Chondrocyte (in vitro differentiated cells): Measurements from ENCODE around the gene RANBP3L. TPM values are rescaled to one million over a fixed set of nuclear protein-coding genes. Genes with fewer than 3 reads are reported as not detected.

Source experiments
- DNase-seq: peaks from one replicate; pipeline ENCODE4 v3.0.0; 2021; ENCODE audit warnings: mixed read lengths, low spot score
- H3K27ac Mint-ChIP-seq: one replicate; pipeline ENCODE4 v1.8.0; 2021; ENCODE audit warnings: mild to moderate bottlenecking, moderate library complexity, mixed read lengths; ENCODE audit not compliant: unreplicated experiment
- H3K27me3 Mint-ChIP-seq: 2 replicates; pipeline ENCODE4 v1.8.0; 2021; ENCODE audit warnings: low read depth, mixed read lengths
- H3K36me3 Mint-ChIP-seq: 2 replicates; pipeline ENCODE4 v1.8.0; 2021; ENCODE audit warnings: low read depth, mixed read lengths
- H3K4me1 Mint-ChIP-seq: 2 replicates; pipeline ENCODE4 v1.8.0; 2021; ENCODE audit warnings: low read depth, mild to moderate bottlenecking, mixed read lengths
- H3K4me3 Mint-ChIP-seq: one replicate; pipeline ENCODE4 v1.8.0; 2021; ENCODE audit warnings: mild to moderate bottlenecking, moderate library complexity, mixed read lengths; ENCODE audit not compliant: unreplicated experiment
- H3K9me3 Mint-ChIP-seq: 2 replicates; pipeline ENCODE4 v1.8.0; 2021; ENCODE audit warnings: low read depth, mixed read lengths
- total RNA-seq: library from RNA; stranded (reverse); gene quantifications from 3 replicates; pipeline ENCODE4 v1.2.1, GENCODE V29; 2021
- TF ChIP-seq, protein P1 (sequence below): fragments of 200-600 bp; sonication (generic); IDR thresholded peaks from 2 replicates; pipeline ENCODE4 v1.5.0; 2021; ENCODE audit warnings: antibody characterized with exemption, mild to moderate bottlenecking, moderate library complexity

The RANBP3L gene
- total RNA-seq, 1 donor from 2014 or later, result 1.2 TPM

DNA sequence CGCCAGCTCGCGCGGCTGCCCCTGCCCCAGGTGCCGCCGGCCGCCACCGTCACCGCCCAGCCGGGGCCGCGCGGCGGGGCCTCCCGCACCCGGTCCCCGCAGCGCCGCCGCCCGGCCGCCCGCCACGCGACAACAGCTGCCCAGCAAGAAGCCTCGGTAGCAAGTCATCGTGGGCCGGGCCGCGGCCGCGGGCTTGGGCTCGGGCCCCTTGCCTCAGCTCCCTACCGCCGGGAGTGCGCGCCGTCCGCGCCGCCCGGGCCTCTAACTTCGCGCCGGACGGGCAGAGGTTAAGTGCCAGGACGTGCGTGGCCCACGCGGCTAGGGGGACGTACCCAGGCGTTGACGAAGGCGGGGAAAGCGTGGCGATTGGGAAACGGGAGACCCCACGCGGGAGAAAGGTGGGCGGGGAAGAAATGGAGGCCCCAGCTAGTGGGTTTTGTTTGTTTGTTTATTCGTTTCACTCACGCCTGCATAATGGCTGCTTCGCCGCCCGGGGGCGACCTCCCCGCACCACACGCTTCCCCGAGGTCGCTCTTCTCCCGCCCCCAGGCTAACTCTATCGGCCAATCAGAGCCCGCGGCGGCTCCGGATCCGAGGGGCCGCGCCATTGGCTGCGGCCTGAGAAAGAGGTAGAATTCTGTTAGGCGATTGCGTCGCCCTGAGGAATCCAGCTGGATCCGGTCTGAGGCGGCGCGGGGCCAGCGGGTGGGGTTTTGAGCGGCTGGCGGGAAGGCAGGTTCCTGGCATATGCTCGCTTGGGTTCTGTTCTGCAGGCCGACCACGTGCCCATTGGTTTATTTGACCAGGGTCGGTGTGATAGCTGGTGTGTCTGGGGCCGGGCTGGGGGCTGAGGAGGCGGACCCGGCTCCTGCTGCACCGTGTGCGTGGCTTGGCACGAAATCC is 59.8 kb downstream of the RANBP3L start, which contains the start of gene NADK2:
Gene NADK2, minus strand, starts transcription at position 295 of the 903 bp plus-strand sequence. Its CDS starts 127 bp downstream, at position 168.
- peak; percentile 97 for DNase-seq
- H3K27ac Mint-ChIP-seq, result peak within 1 kb of the TSS; percentile 99
- peak within 1 kb of the TSS; percentile 84 for H3K4me3 Mint-ChIP-seq
- H3K36me3 Mint-ChIP-seq, result no peaks in the 10 kb centered on the region
- TF ChIP-seq, protein P1, sequence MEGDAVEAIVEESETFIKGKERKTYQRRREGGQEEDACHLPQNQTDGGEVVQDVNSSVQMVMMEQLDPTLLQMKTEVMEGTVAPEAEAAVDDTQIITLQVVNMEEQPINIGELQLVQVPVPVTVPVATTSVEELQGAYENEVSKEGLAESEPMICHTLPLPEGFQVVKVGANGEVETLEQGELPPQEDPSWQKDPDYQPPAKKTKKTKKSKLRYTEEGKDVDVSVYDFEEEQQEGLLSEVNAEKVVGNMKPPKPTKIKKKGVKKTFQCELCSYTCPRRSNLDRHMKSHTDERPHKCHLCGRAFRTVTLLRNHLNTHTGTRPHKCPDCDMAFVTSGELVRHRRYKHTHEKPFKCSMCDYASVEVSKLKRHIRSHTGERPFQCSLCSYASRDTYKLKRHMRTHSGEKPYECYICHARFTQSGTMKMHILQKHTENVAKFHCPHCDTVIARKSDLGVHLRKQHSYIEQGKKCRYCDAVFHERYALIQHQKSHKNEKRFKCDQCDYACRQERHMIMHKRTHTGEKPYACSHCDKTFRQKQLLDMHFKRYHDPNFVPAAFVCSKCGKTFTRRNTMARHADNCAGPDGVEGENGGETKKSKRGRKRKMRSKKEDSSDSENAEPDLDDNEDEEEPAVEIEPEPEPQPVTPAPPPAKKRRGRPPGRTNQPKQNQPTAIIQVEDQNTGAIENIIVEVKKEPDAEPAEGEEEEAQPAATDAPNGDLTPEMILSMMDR, result peak; percentile 83
- H3K27me3 Mint-ChIP-seq, result no peaks in the 10 kb centered on the region
- H3K9me3 Mint-ChIP-seq, result no peaks in the 10 kb centered on the region
- peaks cover 41% of the 10 kb centered on the region for H3K4me1 Mint-ChIP-seq

DNA sequence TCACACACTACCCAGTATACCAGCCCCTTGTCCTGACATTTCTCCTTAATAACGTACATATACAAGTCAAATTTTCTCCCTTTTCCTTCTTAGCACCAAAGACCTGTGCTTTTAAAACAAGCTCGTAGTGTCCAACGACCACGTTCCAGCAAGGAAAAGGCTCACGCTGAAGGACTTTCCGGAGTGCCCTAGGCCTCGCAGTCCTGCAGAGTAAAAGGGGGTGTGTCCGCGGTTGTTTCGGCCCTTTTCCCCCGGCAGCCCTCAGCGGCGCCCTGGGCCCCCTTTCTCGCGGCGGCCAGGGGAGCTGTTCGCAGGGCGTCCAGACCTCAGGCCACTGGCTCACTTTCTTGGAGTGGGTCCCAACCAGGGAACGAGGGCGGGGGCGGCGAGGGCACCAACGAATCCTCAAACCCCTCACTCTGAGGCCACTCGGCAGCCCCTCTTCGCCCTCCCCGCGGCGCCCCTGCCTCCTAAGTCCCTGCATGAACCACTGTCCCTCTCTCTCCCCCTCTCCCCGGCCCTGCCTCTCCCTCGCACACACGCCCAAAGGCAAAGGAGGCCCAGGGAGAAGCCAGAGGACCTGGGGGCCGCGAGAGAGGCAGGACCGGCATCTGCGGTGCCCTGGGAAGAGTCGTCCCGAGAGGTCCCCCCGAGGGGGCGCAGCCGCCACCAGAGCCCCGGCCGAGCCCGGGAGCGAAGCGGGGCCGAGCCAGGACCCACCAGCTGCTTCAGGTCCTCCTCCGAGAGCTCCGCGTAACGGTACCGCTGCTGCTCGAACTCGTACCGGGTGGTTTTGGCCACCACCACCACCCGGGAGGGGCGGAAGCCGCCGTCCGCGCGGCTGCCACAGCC is 60.7 kb downstream of the RANBP3L start:
- Mint-ChIP-seq H3K4me1 (peaks cover 50% of the 10 kb centered on the region), H3K36me3 (no peaks in the 10 kb centered on the region), H3K27ac (peak overlapping the region; percentile 91), H3K4me3 (peak overlapping the region; percentile 83), H3K27me3 (no peaks in the 10 kb centered on the region), H3K9me3 (no peaks in the 10 kb centered on the region)
- TF ChIP-seq, protein P1, result peak; percentile 38
- peak; percentile 90 for DNase-seq

DNA sequence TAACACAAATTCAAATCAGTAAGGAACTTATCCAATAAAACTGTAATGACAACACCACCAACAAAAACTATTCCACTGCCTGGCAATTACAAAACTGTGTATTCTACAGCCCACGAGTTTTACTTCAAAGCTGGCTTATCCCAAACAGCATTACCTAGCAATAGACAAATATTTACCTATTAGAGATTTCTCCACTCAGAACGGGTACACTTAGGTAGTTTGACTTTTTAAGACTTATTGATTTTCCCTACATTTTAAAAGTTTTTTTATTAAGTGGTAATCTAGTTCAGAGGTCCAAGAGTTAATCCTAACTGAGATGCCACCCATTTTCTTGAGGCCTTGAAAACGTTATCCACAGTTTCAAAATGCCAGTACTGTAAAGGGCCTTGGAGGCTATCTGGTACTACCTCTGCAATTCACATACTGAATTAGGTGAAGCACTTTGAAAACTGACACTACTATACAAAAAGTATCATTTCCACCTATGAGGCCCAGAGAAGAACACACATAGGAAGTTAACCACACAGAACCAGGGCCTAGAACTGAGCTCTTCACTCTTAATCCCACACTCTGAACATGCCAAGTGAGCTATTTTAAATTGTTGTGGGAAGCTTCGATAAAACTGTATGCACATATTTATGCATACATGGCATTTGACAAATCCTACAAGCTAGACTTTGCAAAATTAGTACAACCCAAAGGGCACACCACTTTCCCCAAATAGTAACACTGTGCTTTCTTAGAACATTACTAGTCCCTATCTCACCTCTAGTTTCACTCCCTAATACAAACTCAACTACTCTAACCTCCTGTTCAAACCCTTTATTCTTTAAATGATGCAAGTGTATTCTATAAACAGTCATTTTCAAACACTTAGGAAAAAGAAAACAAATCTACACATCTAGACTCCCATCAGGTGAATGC is 62.1 kb downstream of the RANBP3L start:
- Mint-ChIP-seq H3K4me1 (peaks cover 51% of the 10 kb centered on the region), H3K36me3 (no peaks in the 10 kb centered on the region), H3K27me3 (no peaks in the 10 kb centered on the region), H3K4me3 (peak overlapping the region; percentile 83), H3K9me3 (no peaks in the 10 kb centered on the region), H3K27ac (peak overlapping the region; percentile 12)
- no peak for DNase-seq
- TF ChIP-seq, protein P1, result no peak

DNA sequence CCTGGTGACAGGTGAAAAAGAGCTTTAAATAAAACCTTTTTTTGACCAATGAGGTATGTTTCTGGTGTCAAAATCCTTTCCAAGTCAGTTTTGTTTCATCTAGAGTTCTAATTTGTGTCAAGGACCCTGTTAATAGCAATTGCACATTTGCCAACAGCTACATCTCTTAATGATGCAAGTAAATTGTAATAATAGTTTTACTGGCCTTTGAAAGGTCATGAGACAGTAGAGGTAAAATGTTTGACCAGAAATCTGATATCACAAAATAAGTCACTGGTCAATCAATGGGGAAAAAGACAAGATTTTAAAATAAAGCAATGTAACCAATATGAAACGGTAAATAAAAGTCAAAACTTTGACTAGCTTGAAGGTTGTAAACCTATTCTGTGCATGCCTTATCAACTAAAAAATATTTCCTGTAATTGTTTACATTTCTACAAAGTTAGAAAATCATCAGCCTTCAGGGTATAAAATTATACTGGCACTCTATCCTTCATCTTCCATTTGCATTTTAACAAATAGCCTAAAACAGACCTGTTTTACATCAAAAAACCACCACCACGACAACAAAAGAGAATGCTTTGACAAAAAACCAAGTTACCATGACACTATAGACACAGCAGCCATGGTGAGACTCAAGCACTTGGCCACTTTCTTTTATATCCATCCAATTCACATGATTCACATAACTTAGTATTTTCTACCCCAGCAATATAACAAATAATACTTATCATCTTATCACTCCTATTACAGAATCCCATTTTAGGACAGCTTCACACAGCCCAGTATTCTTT is 63.0 kb downstream of the RANBP3L start:
- Mint-ChIP-seq H3K9me3 (no peaks in the 10 kb centered on the region), H3K4me1 (peaks cover 51% of the 10 kb centered on the region), H3K4me3 (no peak overlapping the region), H3K36me3 (no peaks in the 10 kb centered on the region), H3K27me3 (no peaks in the 10 kb centered on the region), H3K27ac (peak overlapping the region; percentile 9)
- no peak for DNase-seq
- TF ChIP-seq, protein P1, result no peak
